ENCODE results near the gene NR1D1. TPM values are rescaled to one million over a fixed set of nuclear protein-coding genes. Genes with fewer than 3 reads are reported as not detected.

NR1D1 gene
- total and polyA plus RNA-seq, 2 of the 13 experiments (the other 11 are each of a cell fraction or from before 2014, with no cell fraction given): 2.1 to 2.7 TPM

DNA sequence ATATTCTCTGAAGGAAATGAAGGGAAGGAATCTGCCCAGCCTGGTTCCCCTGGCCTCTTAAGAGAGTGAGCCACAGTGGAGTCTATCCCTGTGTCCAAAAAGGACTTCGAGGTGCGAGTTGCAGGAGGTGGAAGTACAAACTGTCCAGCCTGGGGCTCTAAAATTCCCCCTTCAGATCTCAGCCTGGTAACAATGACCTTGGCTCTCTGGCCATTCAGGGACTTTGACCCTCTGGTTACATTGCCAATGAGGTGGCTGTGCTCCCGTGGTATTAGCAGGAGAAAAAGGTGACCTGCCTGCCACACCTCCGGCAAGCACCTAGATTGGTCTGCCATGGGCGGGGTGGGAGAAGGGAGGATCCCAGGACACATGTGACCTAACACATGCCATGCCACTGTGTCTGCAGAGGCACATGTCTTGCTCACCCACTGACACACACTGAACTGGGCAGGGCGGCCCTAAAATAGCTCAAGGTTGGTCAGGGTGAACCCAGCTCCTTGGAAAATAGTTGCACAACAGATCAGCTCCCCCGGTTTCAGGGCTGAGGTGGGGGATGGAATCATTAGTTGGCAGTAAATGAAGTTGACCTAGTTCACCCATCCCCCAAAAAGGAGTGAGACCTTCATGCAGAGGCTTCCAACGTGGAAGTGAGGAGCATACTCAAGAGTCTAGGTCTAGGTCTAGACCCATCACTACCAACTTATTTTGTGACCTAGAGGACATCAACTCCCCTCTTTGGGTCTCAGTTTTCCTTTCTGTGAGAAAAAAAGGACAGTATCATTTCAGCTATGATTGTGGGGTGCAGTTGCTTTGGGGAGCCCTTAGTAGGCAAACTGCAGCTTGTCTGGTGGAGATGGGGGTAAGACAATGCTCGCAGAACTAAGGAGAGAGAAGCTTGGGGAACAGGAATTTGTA lies 2.2 kb downstream of the NR1D1 start (continued):
- TF ChIP-seq KLF15 (CRISPR knock-in tag; IDR thresholded peaks at IDR 0.05; ENCODE audit: borderline replicate concordance) (no peak), KDM5B (CRISPR knock-in tag; IDR thresholded peaks at IDR 0.05; ENCODE audit: borderline replicate concordance) (peak; percentile 97), ZNF598 (CRISPR knock-in tag; IDR thresholded peaks at IDR 0.05; ENCODE audit: borderline replicate concordance) (peak; percentile 69; the same call in 1 of the 2 replicates), BRD4 (CRISPR knock-in tag; IDR thresholded peaks at IDR 0.05) (0 out of 2 replicates have a peak, but pooled peaks have one; percentile 78), ZNF776 (CRISPR knock-in tag; IDR thresholded peaks at IDR 0.05) (peak; percentile 84; the same call in 1 of the 2 replicates), HIVEP1 (CRISPR knock-in tag; IDR thresholded peaks at IDR 0.05) (peak; percentile 94), NCOA5 (CRISPR knock-in tag; IDR thresholded peaks at IDR 0.05) (0 out of 2 replicates have a peak, but pooled peaks have one; percentile 50), YY1 (IDR thresholded peaks at IDR 0.05; ENCODE audit: insufficient read depth, insufficient replicate concordance, low read depth, low read length) (peak; percentile 35), ZNF282 (IDR thresholded peaks at IDR 0.05; ENCODE audit: partially characterized antibody) (no peak)
- TF ChIP-seq, protein P1, sequence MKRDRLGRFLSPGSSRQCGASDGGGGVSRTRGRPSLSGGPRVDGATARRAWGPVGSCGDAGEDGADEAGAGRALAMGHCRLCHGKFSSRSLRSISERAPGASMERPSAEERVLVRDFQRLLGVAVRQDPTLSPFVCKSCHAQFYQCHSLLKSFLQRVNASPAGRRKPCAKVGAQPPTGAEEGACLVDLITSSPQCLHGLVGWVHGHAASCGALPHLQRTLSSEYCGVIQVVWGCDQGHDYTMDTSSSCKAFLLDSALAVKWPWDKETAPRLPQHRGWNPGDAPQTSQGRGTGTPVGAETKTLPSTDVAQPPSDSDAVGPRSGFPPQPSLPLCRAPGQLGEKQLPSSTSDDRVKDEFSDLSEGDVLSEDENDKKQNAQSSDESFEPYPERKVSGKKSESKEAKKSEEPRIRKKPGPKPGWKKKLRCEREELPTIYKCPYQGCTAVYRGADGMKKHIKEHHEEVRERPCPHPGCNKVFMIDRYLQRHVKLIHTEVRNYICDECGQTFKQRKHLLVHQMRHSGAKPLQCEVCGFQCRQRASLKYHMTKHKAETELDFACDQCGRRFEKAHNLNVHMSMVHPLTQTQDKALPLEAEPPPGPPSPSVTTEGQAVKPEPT (CRISPR knock-in tag; IDR thresholded peaks at IDR 0.05; ENCODE audit: low read depth): peak; percentile 84; the same call in 1 of the 2 replicates
- TF ChIP-seq, protein P2, sequence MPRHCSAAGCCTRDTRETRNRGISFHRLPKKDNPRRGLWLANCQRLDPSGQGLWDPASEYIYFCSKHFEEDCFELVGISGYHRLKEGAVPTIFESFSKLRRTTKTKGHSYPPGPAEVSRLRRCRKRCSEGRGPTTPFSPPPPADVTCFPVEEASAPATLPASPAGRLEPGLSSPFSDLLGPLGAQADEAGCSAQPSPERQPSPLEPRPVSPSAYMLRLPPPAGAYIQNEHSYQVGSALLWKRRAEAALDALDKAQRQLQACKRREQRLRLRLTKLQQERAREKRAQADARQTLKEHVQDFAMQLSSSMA (CRISPR knock-in tag; IDR thresholded peaks at IDR 0.05): no peak
- TF ChIP-seq, protein P3, sequence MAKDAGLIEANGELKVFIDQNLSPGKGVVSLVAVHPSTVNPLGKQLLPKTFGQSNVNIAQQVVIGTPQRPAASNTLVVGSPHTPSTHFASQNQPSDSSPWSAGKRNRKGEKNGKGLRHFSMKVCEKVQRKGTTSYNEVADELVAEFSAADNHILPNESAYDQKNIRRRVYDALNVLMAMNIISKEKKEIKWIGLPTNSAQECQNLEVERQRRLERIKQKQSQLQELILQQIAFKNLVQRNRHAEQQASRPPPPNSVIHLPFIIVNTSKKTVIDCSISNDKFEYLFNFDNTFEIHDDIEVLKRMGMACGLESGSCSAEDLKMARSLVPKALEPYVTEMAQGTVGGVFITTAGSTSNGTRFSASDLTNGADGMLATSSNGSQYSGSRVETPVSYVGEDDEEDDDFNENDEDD (CRISPR knock-in tag; IDR thresholded peaks at IDR 0.05; ENCODE audit: borderline replicate concordance): peak; percentile 82
- TF ChIP-seq, protein P4, sequence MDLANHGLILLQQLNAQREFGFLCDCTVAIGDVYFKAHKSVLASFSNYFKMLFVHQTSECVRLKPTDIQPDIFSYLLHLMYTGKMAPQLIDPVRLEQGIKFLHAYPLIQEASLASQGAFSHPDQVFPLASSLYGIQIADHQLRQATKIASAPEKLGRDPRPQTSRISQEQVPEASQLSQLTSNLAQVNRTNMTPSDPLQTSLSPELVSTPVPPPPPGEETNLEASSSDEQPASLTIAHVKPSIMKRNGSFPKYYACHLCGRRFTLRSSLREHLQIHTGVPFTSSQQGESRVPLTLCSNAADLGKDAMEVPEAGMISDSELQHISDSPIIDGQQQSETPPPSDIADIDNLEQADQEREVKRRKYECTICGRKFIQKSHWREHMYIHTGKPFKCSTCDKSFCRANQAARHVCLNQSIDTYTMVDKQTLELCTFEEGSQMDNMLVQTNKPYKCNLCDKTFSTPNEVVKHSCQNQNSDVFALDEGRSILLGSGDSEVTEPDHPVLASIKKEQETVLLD (CRISPR knock-in tag; IDR thresholded peaks at IDR 0.05; ENCODE audit: low read depth): peak; percentile 73
- TF ChIP-seq, protein P5, sequence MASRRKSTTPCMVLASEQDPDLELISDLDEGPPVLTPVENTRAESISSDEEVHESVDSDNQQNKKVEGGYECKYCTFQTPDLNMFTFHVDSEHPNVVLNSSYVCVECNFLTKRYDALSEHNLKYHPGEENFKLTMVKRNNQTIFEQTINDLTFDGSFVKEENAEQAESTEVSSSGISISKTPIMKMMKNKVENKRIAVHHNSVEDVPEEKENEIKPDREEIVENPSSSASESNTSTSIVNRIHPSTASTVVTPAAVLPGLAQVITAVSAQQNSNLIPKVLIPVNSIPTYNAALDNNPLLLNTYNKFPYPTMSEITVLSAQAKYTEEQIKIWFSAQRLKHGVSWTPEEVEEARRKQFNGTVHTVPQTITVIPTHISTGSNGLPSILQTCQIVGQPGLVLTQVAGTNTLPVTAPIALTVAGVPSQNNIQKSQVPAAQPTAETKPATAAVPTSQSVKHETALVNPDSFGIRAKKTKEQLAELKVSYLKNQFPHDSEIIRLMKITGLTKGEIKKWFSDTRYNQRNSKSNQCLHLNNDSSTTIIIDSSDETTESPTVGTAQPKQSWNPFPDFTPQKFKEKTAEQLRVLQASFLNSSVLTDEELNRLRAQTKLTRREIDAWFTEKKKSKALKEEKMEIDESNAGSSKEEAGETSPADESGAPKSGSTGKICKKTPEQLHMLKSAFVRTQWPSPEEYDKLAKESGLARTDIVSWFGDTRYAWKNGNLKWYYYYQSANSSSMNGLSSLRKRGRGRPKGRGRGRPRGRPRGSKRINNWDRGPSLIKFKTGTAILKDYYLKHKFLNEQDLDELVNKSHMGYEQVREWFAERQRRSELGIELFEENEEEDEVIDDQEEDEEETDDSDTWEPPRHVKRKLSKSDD (CRISPR knock-in tag; IDR thresholded peaks at IDR 0.05; ENCODE audit: low read depth): peak; percentile 79; the same call in 1 of the 2 replicates
